NCI-H187 treated with DMSO at 0.1 percent for 48 hours (cell line): ENCODE measurements around the gene BABAM2.
"Not testable (repeated sequence)": the region's sequence is repeated elsewhere in the genome, so short reads cannot be mapped to it uniquely, and the experiment has no call there.

Source experiments
- DNase-seq: peaks from one replicate; lab custom pipeline; 2025; lab: John Stamatoyannopoulos, UW

Gene BABAM2

GRCh38 chr2:27878825-27879224 lies 11.7 kb upstream of the BABAM2 start:
- DNase-seq, result no peak

GRCh38 chr2:27881815-27882583 lies 8.5 kb upstream of the BABAM2 start:
- DNase-seq, result not testable (repeated sequence)

- not testable (repeated sequence) for DNase-seq
Observed at GRCh38 chr2:27882584-27882922, 8.0 kb upstream of the BABAM2 start.

GRCh38 chr2:27884601-27885000 lies 5.9 kb upstream of the BABAM2 start:
- no peak for DNase-seq

- DNase-seq, result no peak
Observed at GRCh38 chr2:27885234-27885633, 5.3 kb upstream of the BABAM2 start.

- no peak for DNase-seq
Observed at GRCh38 chr2:27885661-27886060, 4.9 kb upstream of the BABAM2 start.

GRCh38 chr2:27886322-27886721 lies 4.2 kb upstream of the BABAM2 start:
- DNase-seq, result no peak

- DNase-seq, result no peak
Observed at GRCh38 chr2:27887111-27887510, 3.4 kb upstream of the BABAM2 start.

GRCh38 chr2:27887830-27888229 lies 2.7 kb upstream of the BABAM2 start:
- no peak for DNase-seq

- no peak for DNase-seq
Observed at GRCh38 chr2:27888790-27889189, 1.7 kb upstream of the BABAM2 start.

- no peak for DNase-seq
Observed at GRCh38 chr2:27889774-27890145, 769 bp upstream of the BABAM2 start.

GRCh38 chr2:27890924-27891672 lies 569 bp downstream of the BABAM2 start:
- DNase-seq, result no peak

GRCh38 chr2:27891673-27892105 lies 1.2 kb downstream of the BABAM2 start:
- no peak for DNase-seq

- DNase-seq, result no peak
Observed at GRCh38 chr2:27893006-27893405, 2.5 kb downstream of the BABAM2 start.

- DNase-seq, result no peak
Observed at GRCh38 chr2:27897717-27898116, 7.2 kb downstream of the BABAM2 start.

GRCh38 chr2:27901234-27901633 lies 10.7 kb downstream of the BABAM2 start:
- no peak for DNase-seq

GRCh38 chr2:27902098-27902497 lies 11.6 kb downstream of the BABAM2 start:
- no peak for DNase-seq

- no peak for DNase-seq
Observed at GRCh38 chr2:27903018-27903417, 12.5 kb downstream of the BABAM2 start.

GRCh38 chr2:27903649-27904404 lies 13.3 kb downstream of the BABAM2 start:
- DNase-seq, result no peak

- DNase-seq, result no peak
Observed at GRCh38 chr2:27904405-27904665, 13.8 kb downstream of the BABAM2 start.

- no peak for DNase-seq
Observed at GRCh38 chr2:27906074-27906473, 15.5 kb downstream of the BABAM2 start.

- DNase-seq, result no peak
Observed at GRCh38 chr2:27907547-27907946, 17.0 kb downstream of the BABAM2 start.

- DNase-seq, result no peak
Observed at GRCh38 chr2:27909901-27910300, 19.4 kb downstream of the BABAM2 start.
